Gastroesophageal sphincter (tissue), 3 donors: ENCODE measurements around the gene SHISA6.

Source experiments
- EP300 ChIP-seq: sonication (generic); formaldehyde crosslinking; IDR thresholded peaks from one replicate; pipeline ENCODE4 v1.6.1; 2017; ENCODE audit warnings: antibody characterized with exemption, mild to moderate bottlenecking
- POLR2A ChIP-seq, 2 donors: fragments of 450-650 bp; IDR thresholded peaks; one replicate each; pipeline ENCODE4 v1.6.1; 2017; ENCODE audit warnings: antibody characterized with exemption in 2 of 2, mild to moderate bottlenecking in 2 of 2, moderate library complexity in 1 of 2
- POLR2AphosphoS5 ChIP-seq: sonication (generic); formaldehyde crosslinking; IDR thresholded peaks from one replicate; pipeline ENCODE4 v1.6.1; 2017; ENCODE audit warnings: antibody characterized with exemption
- TF ChIP-seq, protein P1 (sequence below), 4 experiments: fragments of 200-600 bp in 2 of 4; fragments of 450-650 bp in 2 of 4; sonication (generic) in 1 of 4; IDR thresholded peaks; one replicate each; pipeline ENCODE4 v1.5.1; 2017 to 2019; ENCODE audit warnings: antibody characterized with exemption in 4 of 4, mild to moderate bottlenecking in 2 of 4, moderate library complexity in 2 of 4

GRCh38 chr17:11267999-11268575 is 27.1 kb downstream of the SHISA6 start:
- TF ChIP-seq EP300 (no peak), POLR2A (IDR thresholded peaks at IDR 0.05) (no peak), POLR2AphosphoS5 (no peak)
- TF ChIP-seq, protein P1, sequence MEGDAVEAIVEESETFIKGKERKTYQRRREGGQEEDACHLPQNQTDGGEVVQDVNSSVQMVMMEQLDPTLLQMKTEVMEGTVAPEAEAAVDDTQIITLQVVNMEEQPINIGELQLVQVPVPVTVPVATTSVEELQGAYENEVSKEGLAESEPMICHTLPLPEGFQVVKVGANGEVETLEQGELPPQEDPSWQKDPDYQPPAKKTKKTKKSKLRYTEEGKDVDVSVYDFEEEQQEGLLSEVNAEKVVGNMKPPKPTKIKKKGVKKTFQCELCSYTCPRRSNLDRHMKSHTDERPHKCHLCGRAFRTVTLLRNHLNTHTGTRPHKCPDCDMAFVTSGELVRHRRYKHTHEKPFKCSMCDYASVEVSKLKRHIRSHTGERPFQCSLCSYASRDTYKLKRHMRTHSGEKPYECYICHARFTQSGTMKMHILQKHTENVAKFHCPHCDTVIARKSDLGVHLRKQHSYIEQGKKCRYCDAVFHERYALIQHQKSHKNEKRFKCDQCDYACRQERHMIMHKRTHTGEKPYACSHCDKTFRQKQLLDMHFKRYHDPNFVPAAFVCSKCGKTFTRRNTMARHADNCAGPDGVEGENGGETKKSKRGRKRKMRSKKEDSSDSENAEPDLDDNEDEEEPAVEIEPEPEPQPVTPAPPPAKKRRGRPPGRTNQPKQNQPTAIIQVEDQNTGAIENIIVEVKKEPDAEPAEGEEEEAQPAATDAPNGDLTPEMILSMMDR (IDR thresholded peaks at IDR 0.05) = no peak
